H1 (cell line): Measurements from ENCODE around the gene DHRS4L2. TPM values are rescaled to one million over a fixed set of nuclear protein-coding genes. Genes with fewer than 3 reads are reported as not detected.
"Not testable (repeated sequence)": the region's sequence is repeated elsewhere in the genome, so short reads cannot be mapped to it uniquely, and the experiment has no call there.

Experiments used
- CTCF ChIA-PET: fragments of 300-600 bp; sonication (Branson Sonifier 250); formaldehyde crosslinking; loops from one replicate; lab custom pipeline; 2021; ENCODE audit not compliant: partially characterized antibody; lab: Charles Lee
- POLR2A ChIA-PET: fragments of 300-600 bp; sonication (Branson Sonifier 250); formaldehyde crosslinking; loops from one replicate; lab custom pipeline; 2021; ENCODE audit warnings: inconsistent platforms; ENCODE audit not compliant: partially characterized antibody; lab: Charles Lee
- DNase-seq, 2 experiments: peaks; one replicate each; pipeline versions ENCODE4 v3.0.0 to v3.0.0-alpha.2; 2010 to 2022; ENCODE audit warnings: low spot score in 2 of 2, low read depth in 1 of 2, mixed read lengths in 1 of 2
- FAIRE-seq: peaks from 2 replicates; lab custom pipeline; 2011; peaks lifted over from hg19 to GRCh38; lab: Jason Lieb, UNC
- H2AFZ ChIP-seq: 2 replicates; pipeline ENCODE4 v1.8.1; 2012; ENCODE audit warnings: low read length, inconsistent platforms
- H2AK5ac ChIP-seq: 2 replicates; pipeline ENCODE4 v1.6.1; 2013; ENCODE audit warnings: low read depth, low read length
- H2BK120ac ChIP-seq: replicated peaks from 2 replicates; pipeline ENCODE3; 2013; ENCODE audit warnings: low read depth, low read length, inconsistent platforms
- H2BK12ac ChIP-seq: 2 replicates; pipeline ENCODE4 v1.6.1; 2013; ENCODE audit warnings: low read depth, low read length
- H2BK15ac ChIP-seq: 2 replicates; pipeline ENCODE4 v1.6.1; 2013; ENCODE audit warnings: low read length
- H2BK20ac ChIP-seq: 2 replicates; pipeline ENCODE4 v1.6.1; 2013; ENCODE audit warnings: low read length
- H2BK5ac ChIP-seq: 2 replicates; pipeline ENCODE4 v1.6.1; 2013; ENCODE audit warnings: low read depth, low read length
- H3K14ac ChIP-seq: 2 replicates; pipeline ENCODE4 v1.6.1; 2013; ENCODE audit warnings: inconsistent platforms; ENCODE audit not compliant: insufficient read length
- H3K18ac ChIP-seq: 2 replicates; pipeline ENCODE4 v1.6.1; 2013; ENCODE audit warnings: low read length; ENCODE audit errors: extremely low read depth
- H3K23ac ChIP-seq: 2 replicates; pipeline ENCODE4 v1.6.1; 2013; ENCODE audit warnings: inconsistent platforms; ENCODE audit not compliant: insufficient read length
- H3K23me2 ChIP-seq: 2 replicates; pipeline ENCODE4 v1.6.1; 2013; ENCODE audit warnings: low read depth, low read length
- H3K27ac ChIP-seq: 2 replicates; pipeline ENCODE4 v1.6.1; 2011; ENCODE audit warnings: low read depth, low read length, inconsistent platforms
- H3K27me3 ChIP-seq, 4 experiments: replicated peaks in 1 of 4; 1 replicate in 1 of 4; 2 replicates in 3 of 4; pipeline versions ENCODE4 v1.6.1 to v1.8.1; 2011 to 2013; ENCODE audit warnings: low read length in 3 of 4, mild to moderate bottlenecking in 3 of 4, inconsistent platforms in 2 of 4, mixed read lengths in 2 of 4, moderate library complexity in 1 of 4; ENCODE audit not compliant: control insufficient read depth in 3 of 4, insufficient read depth in 3 of 4; ENCODE audit errors: extremely low read depth in 1 of 4
- H3K36me3 ChIP-seq, 4 experiments: 2 replicates each; pipeline versions ENCODE4 v1.6.1 to v1.8.1; 2011 to 2013; ENCODE audit warnings: mild to moderate bottlenecking in 4 of 4, low read length in 3 of 4, moderate library complexity in 2 of 4, control low read depth in 1 of 4, inconsistent platforms in 1 of 4; ENCODE audit not compliant: insufficient read depth in 4 of 4, control insufficient read depth in 2 of 4
- H3K4ac ChIP-seq: replicated peaks from 2 replicates; pipeline ENCODE3; 2013; ENCODE audit warnings: low read length, low read depth, mixed read lengths, inconsistent platforms; ENCODE audit not compliant: insufficient read length
- H3K4me1 ChIP-seq, 4 experiments: replicated peaks in 1 of 4; 1 replicate in 1 of 4; 2 replicates in 3 of 4; pipeline versions ENCODE4 v1.6.1 to v1.8.1; 2011 to 2013; ENCODE audit warnings: low read length in 3 of 4, inconsistent platforms in 2 of 4, mixed read lengths in 1 of 4; ENCODE audit not compliant: insufficient read depth in 4 of 4, control insufficient read depth in 3 of 4
- H3K4me2 ChIP-seq, 2 experiments: 2 replicates each; pipeline versions ENCODE4 v1.6.1 to v1.8.1; 2011 to 2013; ENCODE audit warnings: low read depth in 2 of 2, low read length in 2 of 2, control low read depth in 1 of 2, inconsistent platforms in 1 of 2, mild to moderate bottlenecking in 1 of 2; ENCODE audit not compliant: insufficient read depth in 1 of 2
- H3K4me3 ChIP-seq, 4 experiments: fragments of 200-600, 300-600 bp in 1 of 4; sonication (generic), shearing (Covaris generic), sonication (Bioruptor Twin) in 1 of 4; 2 replicates each; pipeline versions ENCODE4 v1.5.1 to v1.8.1; 2011 to 2016; ENCODE audit warnings: low read length in 4 of 4, low read depth in 3 of 4, control low read depth in 2 of 4, inconsistent platforms in 2 of 4, mild to moderate bottlenecking in 2 of 4, mixed read lengths in 1 of 4, moderate library complexity in 1 of 4; ENCODE audit not compliant: insufficient read depth in 2 of 4; ENCODE audit errors: extremely low read depth in 1 of 4
- H3K56ac ChIP-seq: replicated peaks from 2 replicates; pipeline ENCODE3; 2013; ENCODE audit warnings: low read depth, mild to moderate bottlenecking, mixed read lengths, low read length, inconsistent platforms; ENCODE audit not compliant: insufficient read length
- H3K79me1 ChIP-seq: 2 replicates; pipeline ENCODE4 v1.6.1; 2013; ENCODE audit warnings: low read depth, low read length, control low read depth
- H3K79me2 ChIP-seq, 2 experiments: 2 replicates each; pipeline versions ENCODE4 v1.6.1 to v1.8.1; 2012 to 2013; ENCODE audit warnings: low read length in 2 of 2, mild to moderate bottlenecking in 2 of 2, inconsistent platforms in 1 of 2; ENCODE audit not compliant: insufficient read depth in 2 of 2, control insufficient read depth in 1 of 2
- H3K9ac ChIP-seq, 4 experiments: replicated peaks in 1 of 4; 1 replicate in 1 of 4; 2 replicates in 3 of 4; pipeline versions ENCODE4 v1.6.1 to v1.8.1; 2011 to 2013; ENCODE audit warnings: low read depth in 3 of 4, low read length in 3 of 4, control low read depth in 2 of 4, mild to moderate bottlenecking in 2 of 4, moderate library complexity in 2 of 4, inconsistent platforms in 1 of 4; ENCODE audit errors: extremely low read depth in 1 of 4
- H3K9me3 ChIP-seq, 2 experiments: 2 replicates each; pipeline versions ENCODE4 v1.6.1 to v1.8.1; 2012 to 2013; ENCODE audit warnings: mild to moderate bottlenecking in 2 of 2, moderate library complexity in 2 of 2, control low read depth in 1 of 2, inconsistent platforms in 1 of 2, low read depth in 1 of 2, low read length in 1 of 2, mixed read lengths in 1 of 2; ENCODE audit not compliant: insufficient read depth in 2 of 2
- H4K20me1 ChIP-seq, 2 experiments: replicated peaks in 1 of 2; 2 replicates each; pipeline versions ENCODE3 to v1.8.1; 2011 to 2013; ENCODE audit warnings: inconsistent platforms in 2 of 2, low read length in 2 of 2, mild to moderate bottlenecking in 1 of 2; ENCODE audit not compliant: insufficient read depth in 2 of 2, control insufficient read depth in 1 of 2
- H4K5ac ChIP-seq: 2 replicates; pipeline ENCODE4 v1.6.1; 2013; ENCODE audit warnings: low read length, low read depth, mixed read lengths, inconsistent platforms; ENCODE audit not compliant: insufficient read length
- H4K8ac ChIP-seq: 2 replicates; pipeline ENCODE4 v1.8.0; 2013; ENCODE audit warnings: mild to moderate bottlenecking, moderate library complexity, low read length, inconsistent platforms; ENCODE audit not compliant: insufficient read depth; ENCODE audit errors: extremely low read depth
- H4K91ac ChIP-seq: replicated peaks from 2 replicates; pipeline ENCODE3; 2013; ENCODE audit warnings: low read length, mixed read lengths, inconsistent platforms; ENCODE audit not compliant: insufficient read length
- E2F6 ChIP-seq: IDR thresholded peaks from 2 replicates; pipeline ENCODE4 v1.6.1; 2012; ENCODE audit warnings: inconsistent platforms
- WGBS, 2 experiments: shearing (Covaris generic) in 1 of 2; methylation state at CpG; one replicate each; pipeline versions ENCODE4 v1.1.6 to v1.1.7; 2013 to 2015; ENCODE audit warnings: low lambda C conversion rate in 2 of 2, mixed read lengths in 2 of 2, inconsistent platforms in 1 of 2, low coverage in 1 of 2, missing lambda C conversion rate in 1 of 2; ENCODE audit not compliant: insufficient replicate concordance in 2 of 2, insufficient coverage in 1 of 2, insufficient read length in 1 of 2; ENCODE audit errors: extremely low coverage in 1 of 2, missing lambda C conversion rate in 1 of 2; 5-methylcytosine and 5-hydroxymethylcytosine counted together
- polyA plus RNA-seq, 7 experiments: library from polyadenylated mRNA; depleted of rRNA in 3 of 7; stranded (reverse) in 5 of 7; unstranded in 2 of 7; fragments of >200 nt in 5 of 7; fragments of 200-250 nt in 2 of 7; gene quantifications; 1 replicate in 5 of 7; 2 replicates in 1 of 7; 4 replicates in 1 of 7; pipeline versions ENCODE4 v1.2.1 to v1.2.3, GENCODE V29; 2011 to 2013; ENCODE audit warnings: missing spikeins in 2 of 7, mixed read lengths in 2 of 7
- total RNA-seq: library from RNA; stranded (reverse); fragmentation: NEBNext Ultra II Directional; extraction: Animal tissue kit (Norgen Biotek cat#: 25700); gene quantifications from 2 replicates; pipeline ENCODE4 v1.2.1, GENCODE V29; 2021

The DHRS4L2 gene
- total and polyA plus RNA-seq, 2 of the 8 experiments (the other 6 are each of a cell fraction or from before 2014, with no cell fraction given) = 12.3 to 15.4 TPM

- H3K27me3 ChIP-seq, H3K4ac ChIP-seq, H3K14ac ChIP-seq, H3K79me1 ChIP-seq, H2BK5ac ChIP-seq, H2AK5ac ChIP-seq, H2BK120ac ChIP-seq, H2BK12ac ChIP-seq, H2AFZ ChIP-seq, H3K79me2 ChIP-seq, H4K91ac ChIP-seq, H3K9me3 ChIP-seq, H3K4me3 ChIP-seq, H3K4me2 ChIP-seq, DNase-seq, H3K27ac ChIP-seq, CTCF ChIA-PET, H4K5ac ChIP-seq, H3K36me3 ChIP-seq, POLR2A ChIA-PET, H3K23ac ChIP-seq, H2BK20ac ChIP-seq, H3K9ac ChIP-seq, H3K56ac ChIP-seq, H3K18ac ChIP-seq, H4K8ac ChIP-seq, FAIRE-seq, H3K4me1 ChIP-seq, H4K20me1 ChIP-seq, H2BK15ac ChIP-seq, H3K23me2 ChIP-seq: not testable (repeated sequence)
- 82% methylated on average over 8 of the region's 8 CpGs; no CpG with 5 or more reads in 1 of the 2 experiments for WGBS, 2 experiments
- TF ChIP-seq E2F6 = peak; percentile 31; the same call in 1 of the 2 replicates
Measured at GRCh38 chr14:23973178-23973577, 15.6 kb upstream of the DHRS4L2 start.

- H3K27ac ChIP-seq, H3K27me3 ChIP-seq, H2BK15ac ChIP-seq, H4K5ac ChIP-seq, H3K9me3 ChIP-seq, H2BK5ac ChIP-seq, H2AFZ ChIP-seq, H3K23me2 ChIP-seq, H3K18ac ChIP-seq, H3K79me2 ChIP-seq, H3K4me2 ChIP-seq, H3K79me1 ChIP-seq, H3K14ac ChIP-seq, H4K91ac ChIP-seq, DNase-seq, H3K4ac ChIP-seq, H3K36me3 ChIP-seq, H2BK20ac ChIP-seq, H3K4me3 ChIP-seq, H3K23ac ChIP-seq, H2BK12ac ChIP-seq, H2AK5ac ChIP-seq, H4K8ac ChIP-seq, H3K4me1 ChIP-seq, POLR2A ChIA-PET, FAIRE-seq, H3K9ac ChIP-seq, H3K56ac ChIP-seq, H4K20me1 ChIP-seq, H2BK120ac ChIP-seq: not testable (repeated sequence)
- CTCF ChIA-PET = interaction anchor here (1.0 kb wide), 1 partner anchor 60 kb away, joined by 6 read pairs; no protein-coding TSS in a partner anchor
Measured at GRCh38 chr14:23974041-23974440, 14.7 kb upstream of the DHRS4L2 start.
